Caco-2 (cell line): ENCODE data around the gene ARHGEF28. TPM values are rescaled to one million over a fixed set of nuclear protein-coding genes. Genes with fewer than 3 reads are reported as not detected.
A peak's percentile ranks its signal among the peaks of the same experiment; 100 is the strongest.

ENCODE experiments used
- BruUV-seq: library from RNA; stranded (reverse); fragments of 400-500 nt; replicated peaks from 2 replicates; lab custom pipeline; 2021; lab: Mats Ljungman, UMichigan
- CTCF ChIA-PET: fragments of 300-600 bp; sonication (Branson Sonifier 250); formaldehyde crosslinking; loops from one replicate; lab custom pipeline; 2022; ENCODE audit warnings: antibody characterized with exemption; lab: Charles Lee
- POLR2A ChIA-PET: fragments of 300-600 bp; sonication (Branson Sonifier 250); formaldehyde crosslinking; loops from one replicate; lab custom pipeline; 2022; ENCODE audit warnings: antibody characterized with exemption; lab: Charles Lee
- DNase-seq, 2 experiments: peaks; one replicate each; pipeline versions ENCODE4 v3.0.0 to v3.0.0-alpha.2; 2020 to 2022
- H3K27me3 ChIP-seq: replicated peaks from 2 replicates; pipeline ENCODE4 v1.6.0; 2011; ENCODE audit warnings: low read length; ENCODE audit not compliant: control insufficient read depth, insufficient read depth
- H3K36me3 ChIP-seq: 2 replicates; pipeline ENCODE4 v1.5.1; 2011; ENCODE audit warnings: low read length; ENCODE audit not compliant: control insufficient read depth, insufficient read depth
- H3K4me1 ChIP-seq: fragments of 250-450 bp; sonication (Bioruptor Pico); 2 replicates; pipeline ENCODE4 v1.5.1; 2020; ENCODE audit warnings: mild to moderate bottlenecking
- H3K4me3 ChIP-seq: 2 replicates; pipeline ENCODE4 v1.5.1; 2011; ENCODE audit warnings: low read depth, mild to moderate bottlenecking, control low read depth, low read length
- H3K9me3 ChIP-seq: fragments of 250-450 bp; sonication (Bioruptor Pico); 2 replicates; pipeline ENCODE4 v1.5.1; 2020; ENCODE audit warnings: mild to moderate bottlenecking, moderate library complexity
- H3K27ac Mint-ChIP-seq: one replicate; pipeline ENCODE4 v1.8.0; 2022; ENCODE audit warnings: mixed read lengths; ENCODE audit not compliant: unreplicated experiment
- H3K27me3 Mint-ChIP-seq: one replicate; pipeline ENCODE4 v1.8.0; 2022; ENCODE audit warnings: mixed read lengths; ENCODE audit not compliant: insufficient read depth, unreplicated experiment
- H3K36me3 Mint-ChIP-seq: one replicate; pipeline ENCODE4 v1.8.0; 2022; ENCODE audit warnings: mild to moderate bottlenecking, mixed read lengths; ENCODE audit not compliant: insufficient read depth, unreplicated experiment
- H3K4me1 Mint-ChIP-seq: one replicate; pipeline ENCODE4 v1.8.0; 2022; ENCODE audit warnings: low read depth, mixed read lengths; ENCODE audit not compliant: unreplicated experiment
- H3K4me3 Mint-ChIP-seq: one replicate; pipeline ENCODE4 v1.8.0; 2022; ENCODE audit warnings: mild to moderate bottlenecking, moderate library complexity, mixed read lengths; ENCODE audit not compliant: unreplicated experiment
- H3K9me3 Mint-ChIP-seq: one replicate; pipeline ENCODE4 v1.8.0; 2022; ENCODE audit warnings: mixed read lengths; ENCODE audit not compliant: unreplicated experiment
- CTCF ChIP-seq, 2 experiments: fragments of 200-600 bp in 1 of 2; IDR thresholded peaks; 1 replicate in 1 of 2; 2 replicates in 1 of 2; pipeline versions ENCODE4 v1.5.1 to v1.8.0; 2011 to 2022; ENCODE audit warnings: antibody characterized with exemption in 1 of 2, control low read depth in 1 of 2, inconsistent platforms in 1 of 2, low read depth in 1 of 2, low read length in 1 of 2, mild to moderate bottlenecking in 1 of 2, moderate library complexity in 1 of 2; ENCODE audit not compliant: insufficient read depth in 1 of 2, severe bottlenecking in 1 of 2, unreplicated experiment in 1 of 2
- intact Hi-C: fragments of 100-400 bp; cut with micrococcal nuclease; formaldehyde crosslinking; loops from one replicate; pipeline ENCODE4 v1.10.0; 2022; ENCODE audit not compliant: unreplicated experiment
- total RNA-seq: library from RNA; stranded (reverse); gene quantifications from 2 replicates; pipeline ENCODE4 v1.2.3, GENCODE V29; 2022

ARHGEF28 gene
- total RNA-seq, 1 experiment from 2014 or later = 4.6 TPM

GRCh38 chr5:73587923-73588322 lies 38.1 kb upstream of the ARHGEF28 start:
- Mint-ChIP-seq H3K27ac (no peak overlapping the region), H3K27me3 (no peaks in the 10 kb centered on the region), H3K4me1 (no peaks in the 10 kb centered on the region), H3K9me3 (no peaks in the 10 kb centered on the region), H3K4me3 (no peak overlapping the region), H3K36me3 (no peaks in the 10 kb centered on the region)
- H3K4me1 ChIP-seq = no peaks in the 10 kb centered on the region
- no peaks in the 10 kb centered on the region for H3K36me3 ChIP-seq
- TF ChIP-seq CTCF (IDR thresholded peaks at IDR 0.05; ENCODE audit: insufficient read depth in 1 of 2, low read depth in 1 of 2, low read length in 1 of 2, severe bottlenecking in 1 of 2, unreplicated experiment in 1 of 2) = no peak
- POLR2A ChIA-PET = no interaction called here
- no peak for DNase-seq
- intact Hi-C loops = no loop called here
- H3K27me3 ChIP-seq = no peaks in the 10 kb centered on the region
- no TSS peak for BruUV-seq
- H3K4me3 ChIP-seq = no peak overlapping the region
- CTCF ChIA-PET = no interaction called here
- no peaks in the 10 kb centered on the region for H3K9me3 ChIP-seq

GRCh38 chr5:73591102-73591695 lies 34.8 kb upstream of the ARHGEF28 start:
- H3K27ac Mint-ChIP-seq = no peak overlapping the region
- H3K36me3 Mint-ChIP-seq = no peaks in the 10 kb centered on the region

More at GRCh38 chr5:73591102-73591695, 34.8 kb upstream of the ARHGEF28 start:
- Histone ChIP-seq H3K4me1 (no peaks in the 10 kb centered on the region), H3K9me3 (no peaks in the 10 kb centered on the region), H3K27me3 (no peaks in the 10 kb centered on the region), H3K4me3 (no peak overlapping the region), H3K36me3 (no peaks in the 10 kb centered on the region)
- POLR2A ChIA-PET = no interaction called here
- Mint-ChIP-seq H3K4me3 (no peak overlapping the region), H3K9me3 (no peaks in the 10 kb centered on the region), H3K27me3 (no peaks in the 10 kb centered on the region), H3K4me1 (no peaks in the 10 kb centered on the region)
- CTCF ChIA-PET = interaction anchor here (0.7 to 3.0 kb wide), 11 partner anchors 32 to 368 kb away, joined by 3 to 27 read pairs (median 5); no protein-coding TSS in a partner anchor
- BruUV-seq = no TSS peak
- peak; percentile 45 to 69 for DNase-seq
- intact Hi-C loops = loop anchor here (1.0 to 2.0 kb wide), 4 partner anchors 42 to 1058 kb away; no protein-coding TSS in a partner anchor
- TF ChIP-seq CTCF (IDR thresholded peaks at IDR 0.05; ENCODE audit: insufficient read depth in 1 of 2, low read depth in 1 of 2, low read length in 1 of 2, severe bottlenecking in 1 of 2, unreplicated experiment in 1 of 2) = peak; percentile 65 to 82
